NCI-H187 treated with DMSO at 0.1 percent for 48 hours (cell line): ENCODE data around the gene SRPX2.
"Not testable (repeated sequence)": the region's sequence is repeated elsewhere in the genome, so short reads cannot be mapped to it uniquely, and the experiment has no call there.

Source experiments
- DNase-seq: peaks from one replicate; lab custom pipeline; 2025; lab: John Stamatoyannopoulos, UW

SRPX2 gene

GRCh38 chrX:100700809-100701208, 56.8 kb downstream of the SRPX2 start:
- no peak for DNase-seq

DNA sequence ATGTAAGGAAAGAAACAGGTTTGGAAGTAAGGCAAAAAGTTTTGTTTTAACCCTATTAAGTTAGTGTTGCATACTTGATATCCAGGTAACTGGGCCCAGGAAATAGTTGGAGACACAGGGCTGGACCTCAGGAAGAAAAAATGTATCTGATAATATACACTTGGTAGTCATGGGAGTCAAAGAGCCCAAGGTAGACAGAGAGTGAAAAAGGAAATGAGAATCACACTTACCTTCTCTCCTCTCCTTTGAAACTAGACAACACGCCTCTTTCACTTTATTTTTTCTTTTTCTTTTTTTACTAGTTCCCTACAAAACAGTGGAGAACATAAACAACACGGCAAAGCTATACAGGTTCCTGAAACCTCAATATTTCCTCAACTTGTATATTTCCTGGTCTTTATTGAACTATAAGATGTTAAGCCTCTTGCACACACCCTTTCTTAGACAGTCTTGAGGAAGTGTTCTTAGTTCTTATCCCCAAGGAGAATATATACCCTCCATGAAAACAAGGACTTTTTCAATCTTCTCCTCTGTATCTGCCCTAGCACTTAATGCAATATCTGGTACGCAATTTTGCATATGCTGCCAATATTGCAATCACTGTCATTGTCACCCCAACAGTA, 60.7 kb downstream of the SRPX2 start:
- no peak for DNase-seq

DNA sequence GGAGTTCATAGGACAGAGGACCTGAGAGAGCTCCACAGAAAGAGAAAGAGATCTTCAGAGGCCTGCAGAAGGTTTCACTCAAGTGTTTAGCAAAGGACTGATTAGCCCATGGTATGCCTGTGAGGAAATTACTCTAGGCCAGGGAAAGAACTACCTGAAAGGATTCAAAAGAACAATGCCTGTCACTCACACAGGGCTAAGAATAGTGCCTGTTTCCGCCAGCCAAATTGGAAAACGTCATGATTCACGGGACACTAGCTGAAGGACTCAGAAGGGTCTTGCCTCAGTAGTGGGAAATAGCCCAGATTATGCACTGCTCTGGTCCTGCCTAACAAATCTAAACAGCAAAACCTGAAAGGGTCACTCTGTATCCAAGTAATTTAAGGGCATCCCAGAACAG, 66.8 kb downstream of the SRPX2 start:
- DNase-seq = no peak

DNA sequence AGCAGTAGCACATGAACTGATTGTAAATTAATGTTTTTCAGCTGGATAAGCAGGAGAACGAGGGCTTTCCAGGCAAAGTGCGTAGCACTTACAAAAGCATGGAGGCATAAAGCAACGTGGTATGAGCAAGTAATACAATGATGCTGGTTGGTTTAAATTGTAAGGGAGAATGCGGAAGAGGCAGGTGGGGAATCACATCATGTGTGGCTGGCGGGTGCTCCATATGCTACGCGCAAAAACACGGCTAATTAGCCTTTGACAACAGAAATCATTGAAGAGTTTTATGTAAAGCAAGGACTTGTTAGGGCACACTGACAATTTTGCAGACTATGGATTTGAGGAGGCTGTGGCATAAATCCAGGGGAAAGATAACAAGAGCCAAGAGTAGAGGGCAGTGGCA, 73.4 kb downstream of the SRPX2 start:
- no peak for DNase-seq

DNA sequence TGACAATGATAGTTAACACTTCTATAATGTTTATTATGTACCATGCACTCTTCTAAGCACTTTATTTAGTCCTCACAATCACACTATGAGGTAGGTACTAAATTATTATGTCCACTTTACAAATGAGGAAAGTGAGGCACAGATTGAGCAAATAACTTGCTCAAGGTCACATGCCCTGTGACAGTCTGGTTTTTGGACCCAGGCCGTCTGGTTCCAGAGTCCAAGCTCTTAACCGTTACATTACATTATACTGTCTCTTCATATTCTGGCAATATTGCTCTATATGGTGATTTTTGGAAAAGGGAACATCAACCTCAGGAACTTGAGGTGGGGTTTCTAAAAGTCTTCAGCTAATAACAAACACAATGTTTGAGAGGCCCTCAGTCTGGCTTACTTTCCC, 75.1 kb downstream of the SRPX2 start:
- DNase-seq = no peak

GRCh38 chrX:100720301-100720700, 76.3 kb downstream of the SRPX2 start:
- no peak for DNase-seq

DNA sequence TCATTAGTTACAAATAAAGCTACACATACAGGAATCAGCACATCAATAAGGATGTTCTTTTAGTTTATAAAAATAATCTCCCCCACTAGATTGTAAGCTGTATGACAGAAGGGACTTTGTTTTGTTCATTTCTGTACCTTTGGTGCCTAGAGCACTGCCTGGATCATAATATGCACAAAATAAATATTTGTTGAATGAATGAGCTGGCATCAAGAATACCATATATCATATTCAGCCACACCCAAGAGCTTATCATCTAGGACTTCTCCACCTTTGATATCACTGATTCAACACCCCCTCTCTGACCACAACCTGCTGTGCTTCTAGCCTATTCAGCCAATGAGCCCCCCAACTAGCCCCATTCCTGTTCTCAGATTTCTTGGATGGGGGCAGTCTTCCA, 77.3 kb downstream of the SRPX2 start:
- no peak for DNase-seq

DNA sequence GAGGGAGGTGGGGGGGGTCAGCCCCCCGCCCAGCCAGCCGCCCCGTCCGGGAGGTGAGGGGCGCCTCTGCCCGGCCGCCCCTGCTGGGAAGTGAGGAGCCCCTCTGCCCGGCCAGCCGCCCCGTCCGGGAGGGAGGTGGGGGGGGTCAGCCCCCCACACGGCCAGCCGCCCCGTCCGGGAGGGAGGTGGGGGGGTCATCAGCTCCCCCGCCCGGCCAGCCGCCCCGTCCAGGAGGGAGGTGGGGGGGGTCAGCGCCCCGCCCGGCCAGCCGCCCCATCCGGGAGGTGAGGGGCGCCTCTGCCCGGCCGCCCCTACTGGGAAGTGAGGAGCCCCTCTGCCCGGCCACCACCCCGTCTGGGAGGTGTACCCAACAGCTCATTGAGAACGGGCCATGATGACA, 80.0 kb downstream of the SRPX2 start:
- not testable (repeated sequence) for DNase-seq
